BLaER1 treated with 17β-estradiol and CSF1 and Interleukin-3, amounts not matched to agents 10 nM and 100 nM (cell line): ENCODE data around the gene RNF128.
A peak's percentile ranks its signal among the peaks of the same experiment; 100 is the strongest.
"Not testable (repeated sequence)": the region's sequence is repeated elsewhere in the genome, so short reads cannot be mapped to it uniquely, and the experiment has no call there.

Source experiments
- H3K27ac ChIP-seq, 11 experiments: shearing (Covaris generic); formaldehyde crosslinking; 2 replicates each; pipeline ENCODE4 v1.8.1; 2022
- H3K27me3 ChIP-seq, 11 experiments: shearing (Covaris generic); formaldehyde crosslinking; 2 replicates each; pipeline ENCODE4 v1.8.1; 2022
- H3K36me3 ChIP-seq, 11 experiments: shearing (Covaris generic); formaldehyde crosslinking; 2 replicates each; pipeline ENCODE4 v1.8.1; 2022
- H3K4me1 ChIP-seq, 10 experiments: shearing (Covaris generic); formaldehyde crosslinking; 2 replicates each; pipeline ENCODE4 v1.8.1; 2022
- H3K4me2 ChIP-seq, 11 experiments: shearing (Covaris generic); formaldehyde crosslinking; 2 replicates each; pipeline ENCODE4 v1.8.1; 2022
- H3K4me3 ChIP-seq, 10 experiments: shearing (Covaris generic); formaldehyde crosslinking; 2 replicates each; pipeline ENCODE4 v1.8.1; 2022
- H3K9ac ChIP-seq, 11 experiments: shearing (Covaris generic); formaldehyde crosslinking; 2 replicates each; pipeline ENCODE4 v1.8.1; 2022
- H3K9me3 ChIP-seq, 11 experiments: shearing (Covaris generic); formaldehyde crosslinking; replicated peaks in 1 of 11; 2 replicates each; pipeline ENCODE4 v1.8.1; 2022
- H4K20me1 ChIP-seq, 11 experiments: shearing (Covaris generic); formaldehyde crosslinking; 2 replicates each; pipeline ENCODE4 v1.8.1; 2022
- Cebpa-rat ChIP-seq, 11 experiments: shearing (Covaris generic); IDR thresholded peaks; 2 replicates each; pipeline ENCODE4 v1.8.1; 2022

RNF128 gene

GRCh38 chrX:106780264-106780663, 53.8 kb downstream of the RNF128 start:
- Histone ChIP-seq H3K9ac (no peak overlapping the region), H3K36me3 (no peaks in the 10 kb centered on the region), H3K27ac (no peak overlapping the region), H3K4me3 (no peak overlapping the region), H3K4me1 (no peaks in the 10 kb centered on the region), H3K27me3 (peaks cover 72 to 100% (median 92%) of the 10 kb centered on the region in 11 experiments), H3K9me3 (no peaks in the 10 kb centered on the region), H4K20me1 (peaks cover 0 to 2% (median 0%) of the 10 kb centered on the region in 11 experiments; a peak in 1 of 22 replicates), H3K4me2 (no peak overlapping the region)
- no peak for TF ChIP-seq Cebpa-rat (IDR thresholded peaks at IDR 0.05)

GRCh38 chrX:106780664-106781377, 54.3 kb downstream of the RNF128 start:
- Histone ChIP-seq H3K27ac (no peak overlapping the region), H3K9me3 (no peaks in the 10 kb centered on the region), H3K36me3 (no peaks in the 10 kb centered on the region), H3K4me2 (no peak overlapping the region), H3K4me3 (no peak overlapping the region), H4K20me1 (peaks cover 0 to 2% (median 0%) of the 10 kb centered on the region in 11 experiments; a peak in 1 of 22 replicates), H3K9ac (no peak overlapping the region), H3K27me3 (peaks cover 77 to 100% (median 95%) of the 10 kb centered on the region in 11 experiments), H3K4me1 (no peaks in the 10 kb centered on the region)
- no peak for TF ChIP-seq Cebpa-rat (IDR thresholded peaks at IDR 0.05)

GRCh38 chrX:106783716-106784115, 57.2 kb downstream of the RNF128 start:
- Histone ChIP-seq H3K4me1 (no peaks in the 10 kb centered on the region), H3K36me3 (no peaks in the 10 kb centered on the region), H3K4me3 (no peak overlapping the region), H3K27ac (no peak overlapping the region), H3K9me3 (no peaks in the 10 kb centered on the region; a peak in 1 of 22 replicates), H3K27me3 (peaks cover 81 to 92% (median 89%) of the 10 kb centered on the region in 11 experiments), H3K4me2 (no peak overlapping the region), H4K20me1 (peaks cover 0 to 2% (median 0%) of the 10 kb centered on the region in 11 experiments; a peak in 1 of 22 replicates), H3K9ac (no peak overlapping the region)
- no peak for TF ChIP-seq Cebpa-rat (IDR thresholded peaks at IDR 0.05)

- no peak overlapping the region for H3K27ac ChIP-seq
- no peak for TF ChIP-seq Cebpa-rat (IDR thresholded peaks at IDR 0.05)
Measured at GRCh38 chrX:106791495-106791894, 65.0 kb downstream of the RNF128 start.

GRCh38 chrX:106802063-106802387, 75.5 kb downstream of the RNF128 start:
- Histone ChIP-seq H3K27me3 (peaks cover 85 to 100% (median 99%) of the 10 kb centered on the region in 11 experiments), H3K9me3 (no peaks in the 10 kb centered on the region), H3K36me3 (no peaks in the 10 kb centered on the region), H3K4me1 (peaks cover 8 to 24% (median 19%) of the 10 kb centered on the region in 10 experiments; a peak in 19 of 20 replicates), H3K27ac (peak overlapping the region in 4 of 11 experiments; percentile 0 to 62 (median 19); a peak in 4 of 22 replicates), H3K9ac (peak overlapping the region in 10 of 11 experiments; percentile 57 to 76 (median 68); a peak in 15 of 22 replicates), H3K4me3 (peak overlapping the region; percentile 60 to 76 (median 70)), H4K20me1 (no peaks in the 10 kb centered on the region; a peak in 1 of 22 replicates), H3K4me2 (peak overlapping the region; percentile 44 to 70 (median 58))
- TF ChIP-seq Cebpa-rat (IDR thresholded peaks at IDR 0.05) = no peak

More at GRCh38 chrX:106791495-106791894, 65.0 kb downstream of the RNF128 start:
- Histone ChIP-seq H3K27me3 (peaks cover 38 to 77% (median 62%) of the 10 kb centered on the region in 11 experiments), H3K4me1 (no peaks in the 10 kb centered on the region), H3K9me3 (no peaks in the 10 kb centered on the region; a peak in 1 of 22 replicates), H3K4me2 (no peak overlapping the region), H3K4me3 (no peak overlapping the region), H3K9ac (no peak overlapping the region), H4K20me1 (peaks cover 0 to 6% (median 0%) of the 10 kb centered on the region in 11 experiments; a peak in 1 of 22 replicates), H3K36me3 (no peaks in the 10 kb centered on the region)

- peak within 1 kb of the TSS; percentile 64 to 88 (median 75) for H3K4me2 ChIP-seq
Measured at GRCh38 chrX:106802388-106803275, 76.1 kb downstream of the RNF128 start, which contains the start of gene TBC1D8B. Gene TBC1D8B, plus strand, starts transcription at chrX:106802673. Its CDS starts 181 bp downstream, at chrX:106802854.

GRCh38 chrX:106811131-106811910, 84.8 kb downstream of the RNF128 start:
- H3K27ac ChIP-seq = no peak overlapping the region
- H4K20me1 ChIP-seq = no peaks in the 10 kb centered on the region
- no peak for TF ChIP-seq Cebpa-rat (IDR thresholded peaks at IDR 0.05)
- H3K4me2 ChIP-seq = no peak overlapping the region
- peaks cover 28 to 75% (median 69%) of the 10 kb centered on the region in 11 experiments for H3K27me3 ChIP-seq
- H3K4me3 ChIP-seq = no peak overlapping the region
- no peaks in the 10 kb centered on the region for H3K4me1 ChIP-seq
- no peaks in the 10 kb centered on the region for H3K36me3 ChIP-seq
- H3K9me3 ChIP-seq = 0 out of 22 replicates have a peak, but pooled peaks cover 0 to 5% (median 0%) of the 10 kb centered on the region in 11 experiments
- H3K9ac ChIP-seq = no peak overlapping the region

More at GRCh38 chrX:106802388-106803275, 76.1 kb downstream of the RNF128 start, which contains the start of gene TBC1D8B:
- Histone ChIP-seq H3K9ac (peak within 1 kb of the TSS; percentile 54 to 76 (median 68)), H3K27me3 (peaks cover 80 to 100% (median 99%) of the 10 kb centered on the region in 11 experiments), H3K27ac (peak within 1 kb of the TSS in 7 of 11 experiments; percentile 35 to 62 (median 47); a peak in 12 of 22 replicates), H3K4me1 (peaks cover 8 to 24% (median 19%) of the 10 kb centered on the region in 10 experiments; a peak in 19 of 20 replicates), H3K4me3 (peak within 1 kb of the TSS; percentile 60 to 76 (median 70)), H3K36me3 (no peaks in the 10 kb centered on the region), H4K20me1 (no peaks in the 10 kb centered on the region; a peak in 1 of 22 replicates), H3K9me3 (no peaks in the 10 kb centered on the region)
- no peak for TF ChIP-seq Cebpa-rat (IDR thresholded peaks at IDR 0.05)

- not testable (repeated sequence) for H3K4me2 ChIP-seq, H3K27ac ChIP-seq, H3K9me3 ChIP-seq, H3K4me3 ChIP-seq, H4K20me1 ChIP-seq, H3K4me1 ChIP-seq, H3K36me3 ChIP-seq, H3K9ac ChIP-seq
- H3K27me3 ChIP-seq = peaks cover 28 to 75% (median 68%) of the 10 kb centered on the region in 11 experiments
Measured at GRCh38 chrX:106812930-106813329, 86.4 kb downstream of the RNF128 start.

GRCh38 chrX:106814093-106814492, 87.6 kb downstream of the RNF128 start:
- H3K27me3 ChIP-seq = peaks cover 36 to 75% (median 69%) of the 10 kb centered on the region in 11 experiments
- H3K4me3 ChIP-seq, H4K20me1 ChIP-seq, H3K4me1 ChIP-seq, H3K9me3 ChIP-seq, H3K9ac ChIP-seq, H3K4me2 ChIP-seq, H3K36me3 ChIP-seq, H3K27ac ChIP-seq: not testable (repeated sequence)
